ENCODE results near the gene SPATA2L. TPM values are rescaled to one million over a fixed set of nuclear protein-coding genes. Genes with fewer than 3 reads are reported as not detected.

The SPATA2L gene
- total RNA-seq, 8 experiments from 2014 or later = 2.1 to 10.7 (median 6.2) TPM

Other genes with a start within 250 kb of the SPATA2L start
- 100 to 1,000 TPM in 2 of 8 experiments, 10 to 100 TPM in 6; 22.6 to 148 (median 52.5) TPM for gene ANKRD11, start 211.1 kb downstream of the SPATA2L start, total RNA-seq
- gene SPG7, start 193.3 kb downstream of the SPATA2L start, total RNA-seq = 100 to 1,000 TPM in 2 of 8 experiments, 10 to 100 TPM in 6; 47.7 to 134 (median 71.6) TPM
- 1,000 to 10,000 TPM; 1,624 to 3,284 (median 2,183) TPM for gene RPL13, start 141.0 kb downstream of the SPATA2L start, total RNA-seq
- gene CPNE7, start 125.9 kb downstream of the SPATA2L start, total RNA-seq = 10 to 100 TPM in 3 of 8 experiments, 1 to 10 TPM in 4, not detected in 1; 2.2 to 17.1 (median 7.3) TPM
- gene DPEP1, start 88.1 kb downstream of the SPATA2L start, total RNA-seq = 1 to 10 TPM in 1 of 8 experiments, under 1 TPM in 7; 0.21 to 1.4 (median 0.34) TPM
- gene CHMP1A, start 44.0 kb downstream of the SPATA2L start, total RNA-seq = 10 to 100 TPM; 34.0 to 67.0 (median 51.4) TPM
- 10 to 100 TPM in 2 of 8 experiments, 1 to 10 TPM in 6; 4.3 to 22.4 (median 7.6) TPM for gene SPATA33, start 43.9 kb downstream of the SPATA2L start, total RNA-seq
- gene CDK10, start 15.0 kb downstream of the SPATA2L start, total RNA-seq = 100 to 1,000 TPM in 1 of 8 experiments, 10 to 100 TPM in 7; 18.3 to 122 (median 46.6) TPM
- gene VPS9D1, start 19.2 kb upstream of the SPATA2L start, total RNA-seq = 10 to 100 TPM in 3 of 8 experiments, 1 to 10 TPM in 5; 4.5 to 14.6 (median 8.9) TPM
- 10 to 100 TPM; 10.5 to 61.0 (median 16.0) TPM for gene ZNF276, start 19.8 kb upstream of the SPATA2L start, total RNA-seq
- 10 to 100 TPM in 3 of 8 experiments, 1 to 10 TPM in 5; 3.7 to 59.7 (median 7.7) TPM for gene FANCA, start 114.9 kb upstream of the SPATA2L start, total RNA-seq
- 10 to 100 TPM in 6 of 8 experiments, 1 to 10 TPM in 2; 3.7 to 21.5 (median 14.0) TPM for gene SPIRE2, start 126.8 kb upstream of the SPATA2L start, total RNA-seq
- gene TCF25, start 171.9 kb upstream of the SPATA2L start, total RNA-seq = 100 to 1,000 TPM in 7 of 8 experiments, 10 to 100 TPM in 1; 94.7 to 213 (median 143) TPM
- gene MC1R, start 217.2 kb upstream of the SPATA2L start, total RNA-seq = 1 to 10 TPM; 2.8 to 8.4 (median 5.1) TPM
- gene TUBB3, start 221.6 kb upstream of the SPATA2L start, total RNA-seq = 1,000 to 10,000 TPM in 1 of 8 experiments, 100 to 1,000 TPM in 5, 10 to 100 TPM in 2; 34.7 to 2,215 (median 670) TPM
- 10 to 100 TPM; 30.4 to 65.0 (median 55.0) TPM for gene DEF8, start 247.1 kb upstream of the SPATA2L start, total RNA-seq

Data from motor neuron (in vitro differentiated cells).